ENCODE results near the gene CLCN3. TPM values are rescaled to one million over a fixed set of nuclear protein-coding genes. Genes with fewer than 3 reads are reported as not detected.
A peak's percentile ranks its signal among the peaks of the same experiment; 100 is the strongest.
"Not testable (repeated sequence)": the region's sequence is repeated elsewhere in the genome, so short reads cannot be mapped to it uniquely, and the experiment has no call there.

CLCN3 gene
- polyA plus RNA-seq, 5 donors: 45.9 to 81.6 (median 70.4) TPM

DNA sequence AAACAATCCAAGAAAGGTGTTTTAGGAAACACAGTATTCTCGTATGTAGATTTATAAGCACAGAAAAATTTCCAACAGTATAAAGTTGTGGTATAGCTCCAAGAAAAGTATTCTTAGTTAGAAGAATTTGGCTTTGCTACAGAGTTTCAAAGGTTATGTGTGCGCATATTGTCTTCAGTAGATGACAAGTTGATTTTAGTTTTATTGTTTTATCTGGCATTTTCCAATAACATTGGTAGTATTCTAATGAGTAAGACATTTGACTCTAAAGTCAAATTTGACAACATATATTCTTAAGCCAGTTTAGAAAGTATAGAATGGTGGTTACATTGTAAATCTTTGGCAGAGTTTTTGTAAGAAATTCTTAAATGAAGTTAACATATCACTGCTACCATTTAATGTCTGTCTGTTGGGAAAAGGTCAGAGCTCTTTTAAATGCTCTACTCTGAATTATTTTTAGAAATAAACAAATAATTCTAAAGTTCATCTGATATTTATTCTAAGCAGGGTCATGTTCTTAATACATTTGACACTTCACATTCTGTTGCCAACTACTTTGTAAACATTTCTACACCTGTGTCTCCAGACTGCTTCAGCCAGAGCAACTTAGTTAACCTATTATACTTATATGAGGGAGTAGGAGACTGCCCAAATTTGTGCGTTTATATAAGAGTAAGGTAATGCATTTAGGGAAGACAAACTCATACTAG is 30.0 kb downstream of the CLCN3 start:
- no peak for DNase-seq

GRCh38 chr4:169652535-169652934 is 32.2 kb downstream of the CLCN3 start:
- no peak for DNase-seq

DNA sequence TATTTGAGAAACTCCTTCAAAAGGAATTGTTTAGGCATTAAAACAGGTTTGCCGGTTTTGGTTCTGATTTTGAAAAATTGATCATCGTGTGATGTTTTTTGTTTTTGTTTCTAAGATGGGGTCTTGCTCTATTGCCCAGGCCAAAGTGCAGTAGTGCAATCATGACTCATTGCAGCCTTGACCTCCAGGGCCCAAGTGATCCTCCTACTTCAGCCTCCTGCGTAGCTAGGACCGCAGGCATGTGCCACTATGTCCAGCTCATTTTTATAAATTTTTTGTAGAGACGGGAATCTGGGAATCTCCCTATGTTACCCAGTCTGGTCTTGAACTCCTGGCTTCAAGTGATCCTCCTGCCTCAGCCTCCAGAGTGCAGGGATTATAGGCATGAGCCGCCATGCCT is 35.0 kb downstream of the CLCN3 start:
- DNase-seq: no peak

DNA sequence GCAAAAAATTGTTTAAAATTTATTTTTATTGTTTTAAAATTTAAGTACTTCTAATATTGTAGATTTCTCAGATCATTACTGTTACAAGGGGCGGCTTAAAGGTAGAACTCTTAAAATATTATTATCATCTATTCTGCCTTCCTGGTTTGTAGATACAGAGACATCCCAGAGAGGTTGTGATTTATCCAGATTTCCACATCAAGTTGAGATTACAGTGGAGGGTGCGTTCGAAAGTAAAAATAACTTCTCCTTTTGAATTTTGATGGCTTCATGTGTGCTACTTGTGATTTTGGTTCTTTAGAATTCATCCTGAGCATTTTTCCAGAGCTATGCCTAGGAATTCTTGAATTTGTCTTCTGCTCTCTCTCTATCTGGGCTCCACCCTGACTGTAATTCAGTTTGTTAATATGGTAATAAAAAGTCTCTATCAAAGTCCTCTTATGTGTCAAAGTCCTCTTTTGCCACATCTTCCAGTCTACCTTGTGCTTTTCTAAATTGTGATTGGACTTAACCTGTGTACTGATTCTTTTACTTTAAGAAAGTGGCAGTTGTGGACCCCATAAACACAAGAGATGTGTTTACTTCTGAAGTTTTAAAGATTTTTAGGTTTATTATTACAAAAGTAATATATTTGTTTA is 37.2 kb downstream of the CLCN3 start:
- DNase-seq: no peak

- DNase-seq: no peak
These were observed 37.8 kb downstream of the CLCN3 start for GRCh38 chr4:169658196-169658595.

- no peak for DNase-seq
These were observed 38.8 kb downstream of the CLCN3 start for GRCh38 chr4:169658975-169659715.

GRCh38 chr4:169659716-169660670 is 39.6 kb downstream of the CLCN3 start:
- DNase-seq: peak; percentile 81 to 88

- DNase-seq: no peak
These were observed 40.6 kb downstream of the CLCN3 start for GRCh38 chr4:169660929-169661328.

DNA sequence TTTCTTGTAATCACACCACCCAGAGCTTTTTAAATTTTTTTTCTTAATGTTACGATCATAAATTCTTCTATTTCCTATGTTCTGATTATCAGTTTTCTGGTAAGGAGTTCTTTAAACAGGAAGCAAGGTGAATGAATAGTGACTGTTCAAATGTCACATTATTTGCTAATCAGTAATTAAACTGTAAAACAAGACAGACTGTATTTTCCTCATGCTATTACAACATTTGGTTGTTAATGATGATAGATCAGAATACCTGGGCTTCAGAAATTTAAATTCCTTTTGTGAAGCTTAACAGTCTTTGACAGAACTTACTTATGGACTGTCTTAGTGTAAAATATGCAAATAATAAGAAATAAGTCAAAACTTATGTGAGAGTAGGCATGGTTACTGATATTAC is 41.4 kb downstream of the CLCN3 start:
- DNase-seq: no peak

GRCh38 chr4:169662206-169662605 is 41.8 kb downstream of the CLCN3 start:
- DNase-seq: no peak

- DNase-seq: no peak
These were observed 43.0 kb downstream of the CLCN3 start for GRCh38 chr4:169663402-169663801.

GRCh38 chr4:169663831-169664230 is 43.5 kb downstream of the CLCN3 start:
- DNase-seq: no peak

DNA sequence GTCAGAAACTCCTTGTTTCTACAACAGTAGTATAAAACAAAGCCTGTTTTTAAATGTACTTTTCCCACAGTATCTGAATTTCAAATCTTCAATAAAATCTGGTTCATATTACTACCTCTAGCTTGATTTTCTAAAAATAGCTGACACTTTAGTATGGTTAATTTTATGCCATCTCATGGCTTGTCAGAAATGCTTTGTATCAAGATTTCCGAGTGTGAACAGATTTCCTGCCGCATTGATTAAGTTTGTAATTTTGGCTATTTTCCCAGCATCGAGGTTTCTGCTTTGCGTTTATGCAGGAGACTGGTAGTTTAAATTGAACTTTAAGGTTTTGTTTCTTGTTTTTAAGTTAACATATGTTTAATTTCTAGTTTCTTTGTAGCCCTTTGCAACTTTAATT is 44.2 kb downstream of the CLCN3 start:
- no peak for DNase-seq

DNA sequence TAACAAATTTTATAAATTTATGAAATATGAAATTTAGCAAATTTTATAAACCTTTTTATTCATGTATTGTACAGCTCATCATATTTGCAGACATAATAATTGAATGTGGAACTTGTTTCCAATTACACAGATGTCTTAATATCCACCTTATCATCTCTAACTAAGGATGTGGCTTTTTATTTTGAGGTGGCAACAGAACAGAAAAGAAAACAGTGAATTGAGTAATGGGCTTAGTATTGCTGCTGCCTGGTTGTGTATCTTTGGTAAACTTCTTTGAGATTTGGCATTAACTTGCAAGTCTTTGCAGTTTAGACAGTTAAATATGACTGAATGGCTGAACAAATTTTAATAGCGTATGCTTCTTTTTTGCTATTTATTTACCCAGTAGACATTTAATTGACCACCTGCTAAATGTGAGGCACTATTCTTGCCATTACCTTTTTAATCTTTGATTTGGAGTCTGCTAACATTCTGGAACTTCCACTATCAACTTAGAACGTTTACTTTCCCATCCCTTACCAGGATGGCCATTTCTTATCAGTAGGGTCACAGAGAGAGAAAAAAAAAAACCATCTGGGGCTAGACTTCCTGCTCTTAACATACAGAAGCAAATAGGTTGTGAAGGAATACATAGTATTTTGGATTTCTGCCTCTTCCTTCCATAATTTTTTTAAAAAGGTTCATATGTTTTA is 44.8 kb downstream of the CLCN3 start:
- no peak for DNase-seq

GRCh38 chr4:169668069-169668721 is 47.8 kb downstream of the CLCN3 start:
- no peak for DNase-seq

- DNase-seq: no peak
These were observed 55.4 kb downstream of the CLCN3 start for GRCh38 chr4:169675825-169676224.

GRCh38 chr4:169677150-169677748 is 56.9 kb downstream of the CLCN3 start:
- no peak for DNase-seq

- DNase-seq: not testable (repeated sequence)
These were observed 58.1 kb downstream of the CLCN3 start for GRCh38 chr4:169678486-169678885.

- DNase-seq: not testable (repeated sequence)
These were observed 58.7 kb downstream of the CLCN3 start for GRCh38 chr4:169678951-169679591.

Measured in right lung (tissue), 5 donors.